ENCODE data around the gene PRKAR2B. TPM values are rescaled to one million over a fixed set of nuclear protein-coding genes. Genes with fewer than 3 reads are reported as not detected.

Gene PRKAR2B
- total and polyA plus RNA-seq, 2 donors (not counting 1 experiment from before 2014, with no cell fraction given) = 6.5 to 14.7 TPM

DNA sequence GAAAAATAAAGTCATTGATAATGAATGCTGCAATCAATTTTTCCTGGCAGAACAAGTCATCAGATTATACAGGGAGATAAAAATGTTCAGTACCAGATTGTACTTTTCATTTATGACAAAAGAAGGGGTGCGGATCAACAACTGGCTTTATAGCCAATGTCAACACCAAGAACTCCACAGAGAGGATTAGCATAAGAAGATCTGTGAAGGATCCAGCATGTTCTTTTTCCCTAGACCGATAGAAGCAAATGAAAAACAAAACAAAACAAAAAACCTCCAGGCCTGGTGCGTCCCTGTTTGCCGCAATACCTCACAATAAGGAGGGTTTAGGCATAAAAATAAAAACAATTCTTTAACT, 34.7 kb upstream of the PRKAR2B start:
- Histone ChIP-seq H3K4me2 (ENCODE audit: extremely low read depth, insufficient read depth, low read length) (no peak overlapping the region), H3K4me1 (ENCODE audit: control insufficient read depth, extremely low read depth, insufficient read depth, low read length) (no peaks in the 10 kb centered on the region), H3K36me3 (ENCODE audit: control insufficient read depth, insufficient read depth, low read length) (no peaks in the 10 kb centered on the region), H2AFZ (ENCODE audit: low read length) (no peak overlapping the region), H3K9ac (ENCODE audit: insufficient read depth, low read length) (no peak overlapping the region), H3K79me2 (ENCODE audit: control insufficient read depth, insufficient read depth, low read length) (no peaks in the 10 kb centered on the region), H3K4me3 (replicated peaks in 1 of 4; ENCODE audit: control extremely low read depth in 1 of 4, insufficient read depth in 1 of 4, low read depth in 3 of 4, low read length in 4 of 4) (no peak overlapping the region), H3K27me3 (ENCODE audit: control insufficient read depth, insufficient read depth, low read length) (no peaks in the 10 kb centered on the region), H3K27ac (ENCODE audit: insufficient read depth, low read length) (no peak overlapping the region), H4K20me1 (ENCODE audit: control insufficient read depth, extremely low read depth, insufficient read depth, low read length) (no peaks in the 10 kb centered on the region), H3K9me3 (ENCODE audit: control insufficient read depth, insufficient read depth, low read depth, low read length) (no peaks in the 10 kb centered on the region)
- no peak for TF ChIP-seq EZH2 (IDR thresholded peaks at IDR 0.05; ENCODE audit: low read length, missing control alignments)
- TF ChIP-seq, protein P1, sequence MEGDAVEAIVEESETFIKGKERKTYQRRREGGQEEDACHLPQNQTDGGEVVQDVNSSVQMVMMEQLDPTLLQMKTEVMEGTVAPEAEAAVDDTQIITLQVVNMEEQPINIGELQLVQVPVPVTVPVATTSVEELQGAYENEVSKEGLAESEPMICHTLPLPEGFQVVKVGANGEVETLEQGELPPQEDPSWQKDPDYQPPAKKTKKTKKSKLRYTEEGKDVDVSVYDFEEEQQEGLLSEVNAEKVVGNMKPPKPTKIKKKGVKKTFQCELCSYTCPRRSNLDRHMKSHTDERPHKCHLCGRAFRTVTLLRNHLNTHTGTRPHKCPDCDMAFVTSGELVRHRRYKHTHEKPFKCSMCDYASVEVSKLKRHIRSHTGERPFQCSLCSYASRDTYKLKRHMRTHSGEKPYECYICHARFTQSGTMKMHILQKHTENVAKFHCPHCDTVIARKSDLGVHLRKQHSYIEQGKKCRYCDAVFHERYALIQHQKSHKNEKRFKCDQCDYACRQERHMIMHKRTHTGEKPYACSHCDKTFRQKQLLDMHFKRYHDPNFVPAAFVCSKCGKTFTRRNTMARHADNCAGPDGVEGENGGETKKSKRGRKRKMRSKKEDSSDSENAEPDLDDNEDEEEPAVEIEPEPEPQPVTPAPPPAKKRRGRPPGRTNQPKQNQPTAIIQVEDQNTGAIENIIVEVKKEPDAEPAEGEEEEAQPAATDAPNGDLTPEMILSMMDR (conservative IDR thresholded peaks at IDR 0.05 in 1 of 2, IDR thresholded peaks at IDR 0.05 in 1 of 2; ENCODE audit: low read depth in 1 of 2, low read length in 2 of 2) = no peak
- no peak for DNase-seq (ENCODE audit: low read depth in 2 of 2)

DNA sequence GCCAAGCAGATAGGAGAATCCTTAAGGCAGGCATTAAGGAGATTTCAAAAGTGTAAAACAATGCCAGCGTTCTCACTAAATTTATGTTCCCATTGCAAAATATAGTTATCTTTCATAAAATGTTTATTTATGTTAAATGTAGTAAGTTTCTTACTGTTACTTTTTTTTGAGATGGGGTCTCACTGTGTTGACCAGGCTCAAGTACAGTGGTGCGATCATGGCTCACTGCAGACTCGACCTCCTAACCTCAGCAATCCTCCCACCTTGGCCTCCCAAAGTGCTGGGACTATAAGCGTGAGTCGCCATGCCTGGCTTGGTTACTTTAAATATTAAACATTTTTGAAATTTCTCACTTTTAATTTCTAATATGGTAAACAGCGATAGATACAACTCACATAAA, 31.8 kb upstream of the PRKAR2B start:
- no peaks in the 10 kb centered on the region for H4K20me1 ChIP-seq (ENCODE audit: control insufficient read depth, extremely low read depth, insufficient read depth, low read length)
- no peak overlapping the region for H3K9ac ChIP-seq (ENCODE audit: insufficient read depth, low read length)
- H3K27me3 ChIP-seq (ENCODE audit: control insufficient read depth, insufficient read depth, low read length) = no peaks in the 10 kb centered on the region
- H3K4me3 ChIP-seq (replicated peaks in 1 of 4; ENCODE audit: control extremely low read depth in 1 of 4, insufficient read depth in 1 of 4, low read depth in 3 of 4, low read length in 4 of 4) = no peak overlapping the region
- no peaks in the 10 kb centered on the region for H3K9me3 ChIP-seq (ENCODE audit: control insufficient read depth, insufficient read depth, low read depth, low read length)
- no peak overlapping the region for H3K27ac ChIP-seq (ENCODE audit: insufficient read depth, low read length)
- H3K4me2 ChIP-seq (ENCODE audit: extremely low read depth, insufficient read depth, low read length) = no peak overlapping the region
- no peak for DNase-seq (ENCODE audit: low read depth in 2 of 2)
- no peaks in the 10 kb centered on the region for H3K4me1 ChIP-seq (ENCODE audit: control insufficient read depth, extremely low read depth, insufficient read depth, low read length)
- TF ChIP-seq, protein P1 (conservative IDR thresholded peaks at IDR 0.05 in 1 of 2, IDR thresholded peaks at IDR 0.05 in 1 of 2; ENCODE audit: low read depth in 1 of 2, low read length in 2 of 2) = no peak
- no peak for TF ChIP-seq EZH2 (IDR thresholded peaks at IDR 0.05; ENCODE audit: low read length, missing control alignments)
- no peaks in the 10 kb centered on the region for H3K79me2 ChIP-seq (ENCODE audit: control insufficient read depth, insufficient read depth, low read length)
- no peak overlapping the region for H2AFZ ChIP-seq (ENCODE audit: low read length)
- no peaks in the 10 kb centered on the region for H3K36me3 ChIP-seq (ENCODE audit: control insufficient read depth, insufficient read depth, low read length)

DNA sequence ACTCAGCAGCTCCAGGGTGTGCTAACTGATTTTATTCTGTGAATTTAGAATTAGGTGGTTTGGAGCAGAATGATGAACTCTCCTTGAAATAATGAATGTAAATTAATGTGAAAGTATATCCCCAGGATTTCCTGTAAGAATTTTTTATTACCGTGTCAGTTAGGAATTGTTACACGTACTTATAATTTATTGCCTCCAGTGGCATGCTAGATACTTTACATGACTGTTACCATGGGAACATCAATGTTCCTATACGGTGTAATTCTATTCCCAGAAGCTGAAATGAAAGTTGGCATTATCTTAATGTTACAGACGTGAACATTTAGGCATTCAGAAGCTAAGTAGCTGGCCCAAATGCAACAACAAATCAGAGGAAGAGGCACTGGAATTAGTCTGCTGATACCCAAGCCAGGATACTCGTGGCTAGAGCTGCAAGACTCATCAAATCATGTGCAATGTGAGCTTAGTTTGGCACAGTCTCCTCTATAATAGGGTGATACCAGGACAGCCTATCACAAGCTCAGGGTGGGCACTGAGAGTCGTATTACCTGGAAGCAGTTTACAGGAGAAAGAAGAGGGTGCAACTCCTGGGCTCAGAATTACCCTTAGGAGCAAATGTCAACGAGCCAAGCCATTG, 30.0 kb upstream of the PRKAR2B start:
- no peak overlapping the region for H3K4me3 ChIP-seq (replicated peaks in 1 of 4; ENCODE audit: control extremely low read depth in 1 of 4, insufficient read depth in 1 of 4, low read depth in 3 of 4, low read length in 4 of 4)
- no peaks in the 10 kb centered on the region for H4K20me1 ChIP-seq (ENCODE audit: control insufficient read depth, extremely low read depth, insufficient read depth, low read length)
- TF ChIP-seq, protein P1 (conservative IDR thresholded peaks at IDR 0.05 in 1 of 2, IDR thresholded peaks at IDR 0.05 in 1 of 2; ENCODE audit: low read depth in 1 of 2, low read length in 2 of 2) = no peak
- TF ChIP-seq EZH2 (IDR thresholded peaks at IDR 0.05; ENCODE audit: low read length, missing control alignments) = no peak
- H3K79me2 ChIP-seq (ENCODE audit: control insufficient read depth, insufficient read depth, low read length) = no peaks in the 10 kb centered on the region
- peak; percentile 47 to 49 for DNase-seq (ENCODE audit: low read depth in 2 of 2)
- H3K4me1 ChIP-seq (ENCODE audit: control insufficient read depth, extremely low read depth, insufficient read depth, low read length) = no peaks in the 10 kb centered on the region
- no peak overlapping the region for H3K27ac ChIP-seq (ENCODE audit: insufficient read depth, low read length)
- H3K27me3 ChIP-seq (ENCODE audit: control insufficient read depth, insufficient read depth, low read length) = no peaks in the 10 kb centered on the region
- H3K9me3 ChIP-seq (ENCODE audit: control insufficient read depth, insufficient read depth, low read depth, low read length) = no peaks in the 10 kb centered on the region
- H3K4me2 ChIP-seq (ENCODE audit: extremely low read depth, insufficient read depth, low read length) = no peak overlapping the region
- no peak overlapping the region for H2AFZ ChIP-seq (ENCODE audit: low read length)
- H3K9ac ChIP-seq (ENCODE audit: insufficient read depth, low read length) = no peak overlapping the region
- H3K36me3 ChIP-seq (ENCODE audit: control insufficient read depth, insufficient read depth, low read length) = no peaks in the 10 kb centered on the region
